ENCODE measurements around the gene AGPAT3.
"Not testable (repeated sequence)": the region's sequence is repeated elsewhere in the genome, so short reads cannot be mapped to it uniquely, and the experiment has no call there.

AGPAT3 gene

GRCh38 chr21:43895196-43895595, 30.2 kb downstream of the AGPAT3 start:
- no peak overlapping the region for H3K4me3 ChIP-seq (replicated peaks; ENCODE audit: low read depth, low read length)
- H3K36me3 ChIP-seq (ENCODE audit: control insufficient read depth, insufficient read depth, low read length) = peaks cover 2% of the 10 kb centered on the region
- no peak for DNase-seq (ENCODE audit: extremely low read depth, insufficient read length)
- no peaks in the 10 kb centered on the region for H3K27me3 ChIP-seq (replicated peaks; ENCODE audit: control insufficient read depth, insufficient read depth, low read length)
- no peak for TF ChIP-seq CTCF (IDR thresholded peaks at IDR 0.05; ENCODE audit: insufficient read depth, low read length, poor library complexity, severe bottlenecking)

- not testable (repeated sequence) for H3K27me3 ChIP-seq (replicated peaks; ENCODE audit: control insufficient read depth, insufficient read depth, low read length); H3K4me3 ChIP-seq (replicated peaks; ENCODE audit: low read depth, low read length); H3K36me3 ChIP-seq (ENCODE audit: control insufficient read depth, insufficient read depth, low read length); DNase-seq (ENCODE audit: extremely low read depth, insufficient read length)
These were observed 31.8 kb downstream of the AGPAT3 start for GRCh38 chr21:43896696-43897299.

GRCh38 chr21:43899307-43900077, 34.5 kb downstream of the AGPAT3 start:
- TF ChIP-seq CTCF (IDR thresholded peaks at IDR 0.05; ENCODE audit: insufficient read depth, low read length, poor library complexity, severe bottlenecking) = no peak
- no peak for DNase-seq (ENCODE audit: extremely low read depth, insufficient read length)
- H3K36me3 ChIP-seq (ENCODE audit: control insufficient read depth, insufficient read depth, low read length) = peaks cover 8% of the 10 kb centered on the region
- H3K4me3 ChIP-seq (replicated peaks; ENCODE audit: low read depth, low read length) = no peak overlapping the region
- H3K27me3 ChIP-seq (replicated peaks; ENCODE audit: control insufficient read depth, insufficient read depth, low read length) = no peaks in the 10 kb centered on the region

- no peak for DNase-seq (ENCODE audit: extremely low read depth, insufficient read length)
- Histone ChIP-seq H3K27me3 (replicated peaks; ENCODE audit: control insufficient read depth, insufficient read depth, low read length) (no peaks in the 10 kb centered on the region), H3K4me3 (replicated peaks; ENCODE audit: low read depth, low read length) (no peak overlapping the region), H3K36me3 (ENCODE audit: control insufficient read depth, insufficient read depth, low read length) (peaks cover 11% of the 10 kb centered on the region)
- no peak for TF ChIP-seq CTCF (IDR thresholded peaks at IDR 0.05; ENCODE audit: insufficient read depth, low read length, poor library complexity, severe bottlenecking)
These were observed 35.0 kb downstream of the AGPAT3 start for GRCh38 chr21:43900078-43900385.

GRCh38 chr21:43900690-43901089, 35.7 kb downstream of the AGPAT3 start:
- Histone ChIP-seq H3K36me3 (ENCODE audit: control insufficient read depth, insufficient read depth, low read length) (peaks cover 11% of the 10 kb centered on the region), H3K4me3 (replicated peaks; ENCODE audit: low read depth, low read length) (no peak overlapping the region), H3K27me3 (replicated peaks; ENCODE audit: control insufficient read depth, insufficient read depth, low read length) (no peaks in the 10 kb centered on the region)
- no peak for TF ChIP-seq CTCF (IDR thresholded peaks at IDR 0.05; ENCODE audit: insufficient read depth, low read length, poor library complexity, severe bottlenecking)
- DNase-seq (ENCODE audit: extremely low read depth, insufficient read length) = no peak

GRCh38 chr21:43902441-43902840, 37.4 kb downstream of the AGPAT3 start:
- Histone ChIP-seq H3K4me3 (replicated peaks; ENCODE audit: low read depth, low read length) (no peak overlapping the region), H3K27me3 (replicated peaks; ENCODE audit: control insufficient read depth, insufficient read depth, low read length) (no peaks in the 10 kb centered on the region), H3K36me3 (ENCODE audit: control insufficient read depth, insufficient read depth, low read length) (peaks cover 22% of the 10 kb centered on the region)
- TF ChIP-seq CTCF (IDR thresholded peaks at IDR 0.05; ENCODE audit: insufficient read depth, low read length, poor library complexity, severe bottlenecking) = no peak
- DNase-seq (ENCODE audit: extremely low read depth, insufficient read length) = no peak

All from GM06990 (cell line).